ENCODE data around the gene PTPRA. TPM values are rescaled to one million over a fixed set of nuclear protein-coding genes. Genes with fewer than 3 reads are reported as not detected.

PTPRA gene
- total RNA-seq, 4 donors from 2014 or later: 18.9 to 32.5 (median 27.3) TPM

- intact Hi-C loops (cut with DNase I; ENCODE audit: low total_unique reads): loop anchor here (10.0 kb wide), 1 partner anchor 110 kb away; the partner anchor contains the start of gene PTPRA
Measured at GRCh38 chr20:2984956-2985661, 111.8 kb downstream of the PTPRA start.

GRCh38 chr20:2986466-2986865 lies 113.2 kb downstream of the PTPRA start:
- Histone ChIP-seq H3K9me3 (no peaks in the 10 kb centered on the region), H3K4me3 (no peak overlapping the region), H3K27me3 (no peaks in the 10 kb centered on the region), H3K4me1 (peaks cover 0 to 5% of the 10 kb centered on the region in 2 donors), H3K36me3 (peaks cover 6 to 45% of the 10 kb centered on the region in 2 donors), H3K27ac (no peak overlapping the region)
- DNase-seq (peak in 1 of 2 donors; percentile 14), ATAC-seq (no peak)
- intact Hi-C loops (cut with DNase I; ENCODE audit: low total_unique reads) (loop anchor here (10.0 kb wide), 1 partner anchor 112 kb away; the partner anchor contains the start of gene PTPRA), in situ Hi-C loops (cut with MboI; ENCODE audit: low sequenced_read_pairs in 4 of 4) (no loop called here)
- TF ChIP-seq CTCF (IDR thresholded peaks at IDR 0.05 in 4 of 5, conservative IDR thresholded peaks at IDR 0.05 in 1 of 5) (no peak), POLR2A (IDR thresholded peaks at IDR 0.05) (no peak)

More at GRCh38 chr20:2984956-2985661, 111.8 kb downstream of the PTPRA start:
- Histone ChIP-seq H3K27ac (no peak overlapping the region), H3K9me3 (no peaks in the 10 kb centered on the region), H3K27me3 (no peaks in the 10 kb centered on the region), H3K4me1 (peaks cover 0 to 5% of the 10 kb centered on the region in 2 donors), H3K36me3 (peaks cover 6 to 31% of the 10 kb centered on the region in 2 donors), H3K4me3 (no peak overlapping the region)
- ATAC-seq (no peak), DNase-seq (no peak)
- TF ChIP-seq POLR2A (IDR thresholded peaks at IDR 0.05) (no peak), CTCF (IDR thresholded peaks at IDR 0.05 in 4 of 5, conservative IDR thresholded peaks at IDR 0.05 in 1 of 5) (no peak)
- in situ Hi-C loops (cut with MboI; ENCODE audit: low sequenced_read_pairs in 4 of 4): no loop called here

- TF ChIP-seq POLR2A (IDR thresholded peaks at IDR 0.05) (no peak), CTCF (IDR thresholded peaks at IDR 0.05 in 4 of 5, conservative IDR thresholded peaks at IDR 0.05 in 1 of 5) (no peak)
- Histone ChIP-seq H3K9me3 (no peaks in the 10 kb centered on the region), H3K4me1 (peaks cover 0 to 2% of the 10 kb centered on the region in 2 donors), H3K27me3 (no peaks in the 10 kb centered on the region), H3K36me3 (peaks cover 6 to 57% of the 10 kb centered on the region in 2 donors), H3K4me3 (no peak overlapping the region), H3K27ac (no peak overlapping the region)
- no peak for DNase-seq
- no peak for ATAC-seq
- in situ Hi-C loops (cut with MboI; ENCODE audit: low sequenced_read_pairs in 4 of 4) (no loop called here), intact Hi-C loops (cut with DNase I; ENCODE audit: low total_unique reads) (loop anchor here (10.0 kb wide), 1 partner anchor 113 kb away; the partner anchor contains the start of gene PTPRA)
Measured at GRCh38 chr20:2987861-2988260, 114.6 kb downstream of the PTPRA start.

- H3K27ac ChIP-seq: no peak overlapping the region
- no peak overlapping the region for H3K4me3 ChIP-seq
- TF ChIP-seq CTCF (IDR thresholded peaks at IDR 0.05 in 4 of 5, conservative IDR thresholded peaks at IDR 0.05 in 1 of 5) (no peak), POLR2A (IDR thresholded peaks at IDR 0.05) (no peak)
- intact Hi-C loops (cut with DNase I; ENCODE audit: low total_unique reads): no loop called here
- DNase-seq (no peak), ATAC-seq (no peak)
- peaks cover 6 to 90% of the 10 kb centered on the region in 2 donors for H3K36me3 ChIP-seq
- in situ Hi-C loops (cut with MboI; ENCODE audit: low sequenced_read_pairs in 4 of 4): no loop called here
- no peaks in the 10 kb centered on the region for H3K9me3 ChIP-seq
- H3K27me3 ChIP-seq: no peaks in the 10 kb centered on the region
- no peaks in the 10 kb centered on the region for H3K4me1 ChIP-seq
Measured at GRCh38 chr20:2991532-2991931, 118.3 kb downstream of the PTPRA start.

All from gastrocnemius medialis (tissue), 4 donors.